Inferior parietal cortex (tissue), 1 donor: Measurements from ENCODE around the gene SASS6.
"Not testable (repeated sequence)": the region's sequence is repeated elsewhere in the genome, so short reads cannot be mapped to it uniquely, and the experiment has no call there.

Experiments
- DNase-seq: peaks from one replicate; pipeline ENCODE4 v3.0.0-alpha.2; 2016; ENCODE audit errors: extremely low spot score

The SASS6 gene

GRCh38 chr1:100107696-100108095 is 25.0 kb downstream of the SASS6 start:
- no peak for DNase-seq

GRCh38 chr1:100101564-100101963 is 31.2 kb downstream of the SASS6 start:
- DNase-seq, result no peak

GRCh38 chr1:100100202-100100601 is 32.5 kb downstream of the SASS6 start:
- no peak for DNase-seq

- DNase-seq, result no peak
These were observed 42.3 kb downstream of the SASS6 start for GRCh38 chr1:100090471-100090870.

GRCh38 chr1:100089082-100089481 is 43.6 kb downstream of the SASS6 start:
- DNase-seq, result no peak

GRCh38 chr1:100087396-100087795 is 45.3 kb downstream of the SASS6 start:
- DNase-seq, result no peak

- DNase-seq, result no peak
These were observed 52.4 kb downstream of the SASS6 start for GRCh38 chr1:100080331-100080730.

GRCh38 chr1:100077531-100077930 is 55.2 kb downstream of the SASS6 start:
- no peak for DNase-seq

- DNase-seq, result no peak
These were observed 56.0 kb downstream of the SASS6 start for GRCh38 chr1:100076744-100077143.

GRCh38 chr1:100076319-100076718 is 56.4 kb downstream of the SASS6 start:
- no peak for DNase-seq

- DNase-seq, result no peak
These were observed 57.0 kb downstream of the SASS6 start for GRCh38 chr1:100075773-100076172.

- no peak for DNase-seq
These were observed 57.9 kb downstream of the SASS6 start for GRCh38 chr1:100074604-100075395.

- DNase-seq, result no peak
These were observed 59.2 kb downstream of the SASS6 start for GRCh38 chr1:100073531-100073930.

- no peak for DNase-seq
These were observed 62.4 kb downstream of the SASS6 start for GRCh38 chr1:100070201-100070939.

- DNase-seq, result no peak
These were observed 66.8 kb downstream of the SASS6 start for GRCh38 chr1:100065969-100066227.

- no peak for DNase-seq
These were observed 67.4 kb downstream of the SASS6 start for GRCh38 chr1:100065183-100065968.

GRCh38 chr1:100061681-100062080 is 71.0 kb downstream of the SASS6 start:
- DNase-seq, result no peak

GRCh38 chr1:100053727-100054126 is 79.0 kb downstream of the SASS6 start:
- DNase-seq, result no peak

- DNase-seq, result no peak
These were observed 79.6 kb downstream of the SASS6 start for GRCh38 chr1:100053119-100053518.

GRCh38 chr1:100051893-100052292 is 80.8 kb downstream of the SASS6 start:
- no peak for DNase-seq

GRCh38 chr1:100051401-100051800 is 81.3 kb downstream of the SASS6 start:
- no peak for DNase-seq

- no peak for DNase-seq
These were observed 82.6 kb downstream of the SASS6 start for GRCh38 chr1:100050139-100050538.

GRCh38 chr1:100047235-100047708 is 85.5 kb downstream of the SASS6 start:
- DNase-seq, result not testable (repeated sequence)
